GM12878 (cell line): ENCODE results near the gene CRAMP1. TPM values are rescaled to one million over a fixed set of nuclear protein-coding genes. Genes with fewer than 3 reads are reported as not detected.

Experiments used
- BMI1 ChIP-seq: fragments of 450-650 bp; IDR thresholded peaks from 2 replicates; pipeline ENCODE4 v1.6.1; 2016; ENCODE audit warnings: mild to moderate bottlenecking, moderate library complexity, borderline replicate concordance
- ETV6 ChIP-seq, 2 experiments: fragments of 450-650 bp in 1 of 2; IDR thresholded peaks in 1 of 2; conservative IDR thresholded peaks in 1 of 2; 2 replicates each; pipeline ENCODE4 v1.6.1; 2014; ENCODE audit warnings: antibody characterized with exemption in 1 of 2, borderline replicate concordance in 1 of 2, low read depth in 1 of 2, mild to moderate bottlenecking in 1 of 2, moderate library complexity in 1 of 2
- IRF4 ChIP-seq: IDR thresholded peaks from 2 replicates; pipeline ENCODE4 v1.6.1; 2011; ENCODE audit warnings: low read depth, low read length
- NFXL1 ChIP-seq: fragments of 450-650 bp; IDR thresholded peaks from 2 replicates; pipeline ENCODE4 v1.6.1; 2017; ENCODE audit warnings: antibody characterized with exemption, mild to moderate bottlenecking, borderline replicate concordance
- NFYA ChIP-seq: IDR thresholded peaks from 2 replicates; pipeline ENCODE4 v1.6.1; 2011; ENCODE audit warnings: low read depth, mild to moderate bottlenecking, low read length, improper control_type of control experiment, borderline replicate concordance
- POLR2AphosphoS2 ChIP-seq: IDR thresholded peaks from 2 replicates; pipeline ENCODE4 v1.6.1; 2011; ENCODE audit warnings: low read depth, mild to moderate bottlenecking, low read length, improper control_type of control experiment, moderate library complexity
- POLR2AphosphoS5 ChIP-seq: IDR thresholded peaks from 2 replicates; pipeline ENCODE4 v1.6.1; 2011; ENCODE audit warnings: mild to moderate bottlenecking, low read length, inconsistent platforms
- RAD51 ChIP-seq: fragments of 450-650 bp; IDR thresholded peaks from 2 replicates; pipeline ENCODE4 v1.6.1; 2016; ENCODE audit warnings: moderate library complexity, mild to moderate bottlenecking, inconsistent platforms
- RB1 ChIP-seq: fragments of 450-650 bp; formaldehyde crosslinking; IDR thresholded peaks from 2 replicates; pipeline ENCODE4 v1.6.1; 2017; ENCODE audit warnings: mild to moderate bottlenecking, borderline replicate concordance
- TCF7 ChIP-seq: IDR thresholded peaks from 2 replicates; pipeline ENCODE4 v1.6.1; 2014; ENCODE audit warnings: antibody characterized with exemption, borderline replicate concordance
- polyA plus RNA-seq, 11 experiments: library from polyadenylated mRNA; depleted of rRNA in 4 of 11; unstranded in 6 of 11; stranded (reverse) in 5 of 11; fragments of >200 nt; fragmentation: Nextera tagmentation in 4 of 11; fragmentation: Illumina TruSeq in 1 of 11; extraction: Ambion mirVana in 4 of 11; extraction: Trizol in 1 of 11; gene quantifications; 1 replicate in 1 of 11; 2 replicates in 10 of 11; pipeline versions ENCODE4 v1.2.1 to v1.2.3, GENCODE V29; 2011 to 2016; ENCODE audit warnings: inconsistent platforms in 2 of 11, missing spikeins in 2 of 11, low read depth in 1 of 11
- total RNA-seq, 4 experiments: library from RNA; depleted of rRNA in 3 of 4; stranded (reverse); fragments of >200 nt in 3 of 4; fragmentation: Illumina TruSeq in 1 of 4; extraction: Trizol in 1 of 4; gene quantifications; 2 replicates each; pipeline versions ENCODE4 v1.2.1 to v1.2.3, GENCODE V29; 2013 to 2021
- TF ChIP-seq, protein P1 (sequence below): IDR thresholded peaks from 2 replicates; pipeline ENCODE4 v1.6.1; 2011; ENCODE audit warnings: low read depth, mild to moderate bottlenecking, low read length, moderate library complexity, borderline replicate concordance; ENCODE audit errors: extremely low read depth
- TF ChIP-seq, protein P2 (sequence below): fragments of 450-650 bp; IDR thresholded peaks from 2 replicates; pipeline ENCODE4 v1.6.1; 2017; ENCODE audit warnings: mild to moderate bottlenecking, moderate library complexity
- TF ChIP-seq, protein P3 (sequence below): fragments of 450-650 bp; IDR thresholded peaks from 2 replicates; pipeline ENCODE4 v1.6.1; 2016; ENCODE audit warnings: mild to moderate bottlenecking, moderate library complexity, borderline replicate concordance
- TF ChIP-seq, protein P4 (sequence below): IDR thresholded peaks from 2 replicates; pipeline ENCODE4 v1.6.1; 2012; ENCODE audit warnings: mild to moderate bottlenecking, low read depth, low read length
- TF ChIP-seq, protein P5 (sequence below): IDR thresholded peaks from 2 replicates; pipeline ENCODE4 v1.6.1; 2011; ENCODE audit warnings: low read depth, low read length, improper control_type of control experiment, borderline replicate concordance

Gene CRAMP1
- total and polyA plus RNA-seq, 10 of the 15 experiments (the other 5 are each of a cell fraction or from before 2014, with no cell fraction given) = 0.37 to 9.8 (median 3.9) TPM

DNA sequence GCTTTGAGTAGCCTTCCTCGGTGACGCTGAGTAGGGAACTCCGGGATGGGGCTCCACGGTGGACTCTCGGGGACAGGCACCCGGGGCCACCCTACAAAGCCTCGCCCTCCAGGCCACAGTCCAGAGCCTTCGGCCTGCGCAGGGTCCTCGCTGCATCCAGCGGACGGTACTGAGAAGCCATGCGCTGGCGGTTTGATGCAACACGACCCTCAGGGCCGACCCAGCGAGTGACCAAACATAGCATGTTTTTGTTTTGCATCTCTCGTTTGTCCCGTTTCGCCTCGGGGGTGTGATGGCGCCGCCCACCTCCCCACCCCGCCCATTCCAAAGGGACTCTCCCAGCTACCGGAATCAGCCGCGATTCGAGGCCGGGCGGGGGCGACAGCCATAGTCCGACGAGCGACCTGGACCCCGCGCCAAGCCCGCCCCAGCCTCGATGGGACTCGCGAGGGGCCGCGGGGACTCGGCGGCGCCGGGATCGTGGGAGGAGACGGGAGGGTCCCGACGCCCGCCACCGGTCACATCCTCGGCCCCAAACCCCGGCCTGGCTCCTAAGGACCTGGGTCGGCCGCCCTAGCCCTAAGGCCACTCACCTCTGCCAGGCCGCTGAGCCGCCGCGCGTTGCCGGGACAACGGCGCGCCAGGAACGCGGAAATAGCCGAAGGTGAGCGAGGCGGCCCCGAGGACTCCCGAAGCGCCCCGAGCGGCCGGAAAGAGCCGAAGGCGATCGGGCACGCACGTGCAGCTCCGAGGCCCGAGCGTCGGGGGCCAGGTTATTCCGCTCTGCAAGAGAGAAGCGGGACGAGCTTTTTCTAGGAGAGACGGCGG is 1.9 kb upstream of the CRAMP1 start (continued):
- TF ChIP-seq POLR2AphosphoS2 = no peak
- TF ChIP-seq, protein P1, sequence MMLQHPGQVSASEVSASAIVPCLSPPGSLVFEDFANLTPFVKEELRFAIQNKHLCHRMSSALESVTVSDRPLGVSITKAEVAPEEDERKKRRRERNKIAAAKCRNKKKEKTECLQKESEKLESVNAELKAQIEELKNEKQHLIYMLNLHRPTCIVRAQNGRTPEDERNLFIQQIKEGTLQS = no peak
- TF ChIP-seq TCF7 = no peak
- TF ChIP-seq NFYA = no peak
- TF ChIP-seq POLR2AphosphoS5 = no peak
- no peak for TF ChIP-seq RB1
- TF ChIP-seq BMI1 = peak; percentile 95
- no peak for TF ChIP-seq ETV6 (conservative IDR thresholded peaks at IDR 0.05 in 1 of 2, IDR thresholded peaks at IDR 0.05 in 1 of 2; ENCODE audit: borderline replicate concordance in 1 of 2, low read depth in 1 of 2)
- TF ChIP-seq, protein P2, sequence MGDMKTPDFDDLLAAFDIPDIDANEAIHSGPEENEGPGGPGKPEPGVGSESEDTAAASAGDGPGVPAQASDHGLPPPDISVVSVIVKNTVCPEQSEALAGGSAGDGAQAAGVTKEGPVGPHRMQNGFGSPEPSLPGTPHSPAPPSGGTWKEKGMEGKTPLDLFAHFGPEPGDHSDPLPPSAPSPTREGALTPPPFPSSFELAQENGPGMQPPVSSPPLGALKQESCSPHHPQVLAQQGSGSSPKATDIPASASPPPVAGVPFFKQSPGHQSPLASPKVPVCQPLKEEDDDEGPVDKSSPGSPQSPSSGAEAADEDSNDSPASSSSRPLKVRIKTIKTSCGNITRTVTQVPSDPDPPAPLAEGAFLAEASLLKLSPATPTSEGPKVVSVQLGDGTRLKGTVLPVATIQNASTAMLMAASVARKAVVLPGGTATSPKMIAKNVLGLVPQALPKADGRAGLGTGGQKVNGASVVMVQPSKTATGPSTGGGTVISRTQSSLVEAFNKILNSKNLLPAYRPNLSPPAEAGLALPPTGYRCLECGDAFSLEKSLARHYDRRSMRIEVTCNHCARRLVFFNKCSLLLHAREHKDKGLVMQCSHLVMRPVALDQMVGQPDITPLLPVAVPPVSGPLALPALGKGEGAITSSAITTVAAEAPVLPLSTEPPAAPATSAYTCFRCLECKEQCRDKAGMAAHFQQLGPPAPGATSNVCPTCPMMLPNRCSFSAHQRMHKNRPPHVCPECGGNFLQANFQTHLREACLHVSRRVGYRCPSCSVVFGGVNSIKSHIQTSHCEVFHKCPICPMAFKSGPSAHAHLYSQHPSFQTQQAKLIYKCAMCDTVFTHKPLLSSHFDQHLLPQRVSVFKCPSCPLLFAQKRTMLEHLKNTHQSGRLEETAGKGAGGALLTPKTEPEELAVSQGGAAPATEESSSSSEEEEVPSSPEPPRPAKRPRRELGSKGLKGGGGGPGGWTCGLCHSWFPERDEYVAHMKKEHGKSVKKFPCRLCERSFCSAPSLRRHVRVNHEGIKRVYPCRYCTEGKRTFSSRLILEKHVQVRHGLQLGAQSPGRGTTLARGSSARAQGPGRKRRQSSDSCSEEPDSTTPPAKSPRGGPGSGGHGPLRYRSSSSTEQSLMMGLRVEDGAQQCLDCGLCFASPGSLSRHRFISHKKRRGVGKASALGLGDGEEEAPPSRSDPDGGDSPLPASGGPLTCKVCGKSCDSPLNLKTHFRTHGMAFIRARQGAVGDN = no peak
- no peak for TF ChIP-seq NFXL1
- no peak for TF ChIP-seq RAD51
- TF ChIP-seq, protein P3, sequence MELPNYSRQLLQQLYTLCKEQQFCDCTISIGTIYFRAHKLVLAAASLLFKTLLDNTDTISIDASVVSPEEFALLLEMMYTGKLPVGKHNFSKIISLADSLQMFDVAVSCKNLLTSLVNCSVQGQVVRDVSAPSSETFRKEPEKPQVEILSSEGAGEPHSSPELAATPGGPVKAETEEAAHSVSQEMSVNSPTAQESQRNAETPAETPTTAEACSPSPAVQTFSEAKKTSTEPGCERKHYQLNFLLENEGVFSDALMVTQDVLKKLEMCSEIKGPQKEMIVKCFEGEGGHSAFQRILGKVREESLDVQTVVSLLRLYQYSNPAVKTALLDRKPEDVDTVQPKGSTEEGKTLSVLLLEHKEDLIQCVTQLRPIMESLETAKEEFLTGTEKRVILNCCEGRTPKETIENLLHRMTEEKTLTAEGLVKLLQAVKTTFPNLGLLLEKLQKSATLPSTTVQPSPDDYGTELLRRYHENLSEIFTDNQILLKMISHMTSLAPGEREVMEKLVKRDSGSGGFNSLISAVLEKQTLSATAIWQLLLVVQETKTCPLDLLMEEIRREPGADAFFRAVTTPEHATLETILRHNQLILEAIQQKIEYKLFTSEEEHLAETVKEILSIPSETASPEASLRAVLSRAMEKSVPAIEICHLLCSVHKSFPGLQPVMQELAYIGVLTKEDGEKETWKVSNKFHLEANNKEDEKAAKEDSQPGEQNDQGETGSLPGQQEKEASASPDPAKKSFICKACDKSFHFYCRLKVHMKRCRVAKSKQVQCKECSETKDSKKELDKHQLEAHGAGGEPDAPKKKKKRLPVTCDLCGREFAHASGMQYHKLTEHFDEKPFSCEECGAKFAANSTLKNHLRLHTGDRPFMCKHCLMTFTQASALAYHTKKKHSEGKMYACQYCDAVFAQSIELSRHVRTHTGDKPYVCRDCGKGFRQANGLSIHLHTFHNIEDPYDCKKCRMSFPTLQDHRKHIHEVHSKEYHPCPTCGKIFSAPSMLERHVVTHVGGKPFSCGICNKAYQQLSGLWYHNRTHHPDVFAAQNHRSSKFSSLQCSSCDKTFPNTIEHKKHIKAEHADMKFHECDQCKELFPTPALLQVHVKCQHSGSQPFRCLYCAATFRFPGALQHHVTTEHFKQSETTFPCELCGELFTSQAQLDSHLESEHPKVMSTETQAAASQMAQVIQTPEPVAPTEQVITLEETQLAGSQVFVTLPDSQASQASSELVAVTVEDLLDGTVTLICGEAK = no peak
- no peak for TF ChIP-seq IRF4
- TF ChIP-seq, protein P4, sequence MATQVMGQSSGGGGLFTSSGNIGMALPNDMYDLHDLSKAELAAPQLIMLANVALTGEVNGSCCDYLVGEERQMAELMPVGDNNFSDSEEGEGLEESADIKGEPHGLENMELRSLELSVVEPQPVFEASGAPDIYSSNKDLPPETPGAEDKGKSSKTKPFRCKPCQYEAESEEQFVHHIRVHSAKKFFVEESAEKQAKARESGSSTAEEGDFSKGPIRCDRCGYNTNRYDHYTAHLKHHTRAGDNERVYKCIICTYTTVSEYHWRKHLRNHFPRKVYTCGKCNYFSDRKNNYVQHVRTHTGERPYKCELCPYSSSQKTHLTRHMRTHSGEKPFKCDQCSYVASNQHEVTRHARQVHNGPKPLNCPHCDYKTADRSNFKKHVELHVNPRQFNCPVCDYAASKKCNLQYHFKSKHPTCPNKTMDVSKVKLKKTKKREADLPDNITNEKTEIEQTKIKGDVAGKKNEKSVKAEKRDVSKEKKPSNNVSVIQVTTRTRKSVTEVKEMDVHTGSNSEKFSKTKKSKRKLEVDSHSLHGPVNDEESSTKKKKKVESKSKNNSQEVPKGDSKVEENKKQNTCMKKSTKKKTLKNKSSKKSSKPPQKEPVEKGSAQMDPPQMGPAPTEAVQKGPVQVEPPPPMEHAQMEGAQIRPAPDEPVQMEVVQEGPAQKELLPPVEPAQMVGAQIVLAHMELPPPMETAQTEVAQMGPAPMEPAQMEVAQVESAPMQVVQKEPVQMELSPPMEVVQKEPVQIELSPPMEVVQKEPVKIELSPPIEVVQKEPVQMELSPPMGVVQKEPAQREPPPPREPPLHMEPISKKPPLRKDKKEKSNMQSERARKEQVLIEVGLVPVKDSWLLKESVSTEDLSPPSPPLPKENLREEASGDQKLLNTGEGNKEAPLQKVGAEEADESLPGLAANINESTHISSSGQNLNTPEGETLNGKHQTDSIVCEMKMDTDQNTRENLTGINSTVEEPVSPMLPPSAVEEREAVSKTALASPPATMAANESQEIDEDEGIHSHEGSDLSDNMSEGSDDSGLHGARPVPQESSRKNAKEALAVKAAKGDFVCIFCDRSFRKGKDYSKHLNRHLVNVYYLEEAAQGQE = no peak
- TF ChIP-seq, protein P5, sequence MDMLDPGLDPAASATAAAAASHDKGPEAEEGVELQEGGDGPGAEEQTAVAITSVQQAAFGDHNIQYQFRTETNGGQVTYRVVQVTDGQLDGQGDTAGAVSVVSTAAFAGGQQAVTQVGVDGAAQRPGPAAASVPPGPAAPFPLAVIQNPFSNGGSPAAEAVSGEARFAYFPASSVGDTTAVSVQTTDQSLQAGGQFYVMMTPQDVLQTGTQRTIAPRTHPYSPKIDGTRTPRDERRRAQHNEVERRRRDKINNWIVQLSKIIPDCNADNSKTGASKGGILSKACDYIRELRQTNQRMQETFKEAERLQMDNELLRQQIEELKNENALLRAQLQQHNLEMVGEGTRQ = no peak
